Activated CD8-positive, alpha-beta memory T cell treated with anti-CD3 and anti-CD28 coated beads, Interleukin-2, amount 10 ng/mL, durations not matched to agents 7 days and 5 days (primary cell): ENCODE results near the gene SLC7A6. TPM values are rescaled to one million over a fixed set of nuclear protein-coding genes. Genes with fewer than 3 reads are reported as not detected.

Experiments used
- ATAC-seq: fragments of 150-1000 bp; cut with Tn5 transposase; one replicate; pipeline ENCODE4 v1.10.0; 2021; ENCODE audit warnings: moderate library complexity
- CTCF ChIA-PET: fragments of 350-600 bp; sonication (Branson Sonifier 250); formaldehyde crosslinking; loops from one replicate; lab custom pipeline; 2021; ENCODE audit warnings: antibody characterized with exemption; lab: Charles Lee
- DNase-seq: peaks from one replicate; pipeline ENCODE4 v3.0.0-alpha.2; 2020
- H3K27ac Mint-ChIP-seq: one replicate; pipeline ENCODE4 v1.8.0; 2021; ENCODE audit warnings: mild to moderate bottlenecking, mixed read lengths
- H3K27me3 Mint-ChIP-seq: one replicate; pipeline ENCODE4 v1.8.0; 2021; ENCODE audit warnings: mixed read lengths
- H3K36me3 Mint-ChIP-seq: one replicate; pipeline ENCODE4 v1.8.0; 2021; ENCODE audit warnings: mild to moderate bottlenecking, mixed read lengths
- H3K4me1 Mint-ChIP-seq: one replicate; pipeline ENCODE4 v1.8.0; 2021; ENCODE audit warnings: mixed read lengths
- H3K4me3 Mint-ChIP-seq: one replicate; pipeline ENCODE4 v1.8.0; 2021; ENCODE audit warnings: mild to moderate bottlenecking, moderate library complexity, mixed read lengths
- H3K9me3 Mint-ChIP-seq: one replicate; pipeline ENCODE4 v1.8.0; 2022; ENCODE audit warnings: low read depth, mixed read lengths
- total RNA-seq, 2 experiments: library from RNA; stranded (reverse); gene quantifications; one replicate each; pipeline ENCODE4 v1.2.3, GENCODE V29; 2021

SLC7A6 gene
- total RNA-seq, 2 experiments from 2014 or later: 73.3 to 99.5 TPM

GRCh38 chr16:68310437-68310773 is 46.1 kb downstream of the SLC7A6 start:
- Mint-ChIP-seq H3K4me3 (peak overlapping the region; percentile 85), H3K4me1 (peaks cover 52% of the 10 kb centered on the region), H3K27me3 (no peaks in the 10 kb centered on the region), H3K9me3 (no peaks in the 10 kb centered on the region), H3K36me3 (peaks cover 31% of the 10 kb centered on the region), H3K27ac (peak overlapping the region; percentile 85)
- ATAC-seq (no peak), DNase-seq (no peak)
- CTCF ChIA-PET: interaction anchor here (0.7 to 2.7 kb wide), 18 partner anchors 9 to 748 kb away, joined by 3 to 71 read pairs (median 6); partner anchors contain the start of genes CTCF, PLA2G15 and SLC7A6

- peaks cover 52% of the 10 kb centered on the region for H3K4me1 Mint-ChIP-seq
- peak within 1 kb of the TSS; percentile 85 for H3K27ac Mint-ChIP-seq
- CTCF ChIA-PET: interaction anchor here (0.7 to 2.7 kb wide), 22 partner anchors 8 to 749 kb away, joined by 3 to 71 read pairs (median 4); partner anchors contain the start of genes CTCF, PLA2G15 and SLC7A6
- DNase-seq (peak; percentile 96), ATAC-seq (peak; percentile 99)
- H3K9me3 Mint-ChIP-seq: no peaks in the 10 kb centered on the region
- peaks cover 30% of the 10 kb centered on the region for H3K36me3 Mint-ChIP-seq
- no peaks in the 10 kb centered on the region for H3K27me3 Mint-ChIP-seq
- H3K4me3 Mint-ChIP-seq: peak within 1 kb of the TSS; percentile 85
Measured at GRCh38 chr16:68310774-68311511, 46.6 kb downstream of the SLC7A6 start, which contains the start of the genes PRMT7 and SLC7A6OS. Gene PRMT7, plus strand, starts transcription at chr16:68311019. Its CDS starts 4,961 bp downstream, at chr16:68315980. Gene SLC7A6OS, minus strand, starts transcription at chr16:68310946. Its CDS starts 20 bp downstream, at chr16:68310926.

- Mint-ChIP-seq H3K27me3 (no peaks in the 10 kb centered on the region), H3K9me3 (no peaks in the 10 kb centered on the region), H3K36me3 (peaks cover 34% of the 10 kb centered on the region), H3K4me1 (peaks cover 46% of the 10 kb centered on the region), H3K27ac (no peak overlapping the region), H3K4me3 (no peak overlapping the region)
- ATAC-seq: no peak
- CTCF ChIA-PET: interaction anchor here (1.1 kb wide), 1 partner anchor 51 kb away, joined by 3 read pairs; no protein-coding TSS in a partner anchor
- DNase-seq: no peak
Measured at GRCh38 chr16:68313116-68313515, 48.8 kb downstream of the SLC7A6 start.

- H3K36me3 Mint-ChIP-seq: peaks cover 40% of the 10 kb centered on the region
- CTCF ChIA-PET: interaction anchor here (0.8 to 21.5 kb wide), 6 partner anchors 9 to 58 kb away, joined by 3 to 451 read pairs (median 3); partner anchors contain the start of genes PRMT7, SLC7A6 and SLC7A6OS
- peak; percentile 68 for DNase-seq
- ATAC-seq: peak; percentile 89
- peak overlapping the region; percentile 78 for H3K27ac Mint-ChIP-seq
- no peaks in the 10 kb centered on the region for H3K27me3 Mint-ChIP-seq
- H3K4me3 Mint-ChIP-seq: no peak overlapping the region
- H3K4me1 Mint-ChIP-seq: peaks cover 30% of the 10 kb centered on the region
- H3K9me3 Mint-ChIP-seq: no peaks in the 10 kb centered on the region
Measured at GRCh38 chr16:68319185-68319908, 55.0 kb downstream of the SLC7A6 start.

- ATAC-seq (no peak), DNase-seq (no peak)
- Mint-ChIP-seq H3K4me3 (no peak overlapping the region), H3K27me3 (no peaks in the 10 kb centered on the region), H3K36me3 (peaks cover 26% of the 10 kb centered on the region), H3K27ac (no peak overlapping the region), H3K9me3 (no peaks in the 10 kb centered on the region), H3K4me1 (peaks cover 22% of the 10 kb centered on the region)
- CTCF ChIA-PET: interaction anchor here (1.1 to 21.5 kb wide), 2 partner anchors 15 to 63 kb away, joined by 3 to 451 read pairs; partner anchors contain the start of gene SLC7A6
Measured at GRCh38 chr16:68324336-68324735, 60.0 kb downstream of the SLC7A6 start.

GRCh38 chr16:68324780-68325357 is 60.5 kb downstream of the SLC7A6 start:
- H3K36me3 Mint-ChIP-seq: peaks cover 25% of the 10 kb centered on the region

GRCh38 chr16:68328151-68328859 is 64.0 kb downstream of the SLC7A6 start:
- H3K36me3 Mint-ChIP-seq: peaks cover 25% of the 10 kb centered on the region
- H3K4me1 Mint-ChIP-seq: peaks cover 26% of the 10 kb centered on the region
- H3K27me3 Mint-ChIP-seq: no peaks in the 10 kb centered on the region
- ATAC-seq (peak; percentile 97), DNase-seq (peak; percentile 86)
- H3K27ac Mint-ChIP-seq: no peak overlapping the region
- CTCF ChIA-PET: interaction anchor here (0.6 to 21.5 kb wide), 34 partner anchors 9 to 210 kb away, joined by 3 to 451 read pairs (median 4); partner anchors contain the start of genes PLA2G15, PRMT7, SLC7A6 and SLC7A6OS
- H3K4me3 Mint-ChIP-seq: no peak overlapping the region
- H3K9me3 Mint-ChIP-seq: no peaks in the 10 kb centered on the region

More at GRCh38 chr16:68324780-68325357, 60.5 kb downstream of the SLC7A6 start:
- Mint-ChIP-seq H3K27ac (no peak overlapping the region), H3K9me3 (no peaks in the 10 kb centered on the region), H3K4me1 (peaks cover 17% of the 10 kb centered on the region), H3K27me3 (no peaks in the 10 kb centered on the region), H3K4me3 (no peak overlapping the region)
- CTCF ChIA-PET: interaction anchor here (1.1 to 21.5 kb wide), 2 partner anchors 15 to 64 kb away, joined by 3 to 451 read pairs; partner anchors contain the start of gene SLC7A6
- DNase-seq (no peak), ATAC-seq (no peak)

GRCh38 chr16:68328860-68329390 is 64.6 kb downstream of the SLC7A6 start:
- Mint-ChIP-seq H3K27me3 (no peaks in the 10 kb centered on the region), H3K36me3 (peaks cover 25% of the 10 kb centered on the region), H3K4me3 (no peak overlapping the region), H3K4me1 (peaks cover 26% of the 10 kb centered on the region), H3K27ac (no peak overlapping the region), H3K9me3 (no peaks in the 10 kb centered on the region)
- ATAC-seq (no peak), DNase-seq (no peak)
- CTCF ChIA-PET: interaction anchor here (0.6 to 21.5 kb wide), 30 partner anchors 9 to 341 kb away, joined by 3 to 451 read pairs (median 4); partner anchors contain the start of genes PLA2G15, PRMT7, SLC7A6 and SLC7A6OS

- peak overlapping the region; percentile 73 for H3K27ac Mint-ChIP-seq
- no peaks in the 10 kb centered on the region for H3K9me3 Mint-ChIP-seq
- no peak for ATAC-seq
- H3K4me3 Mint-ChIP-seq: no peak overlapping the region
- no peaks in the 10 kb centered on the region for H3K27me3 Mint-ChIP-seq
- DNase-seq: no peak
- H3K36me3 Mint-ChIP-seq: peaks cover 27% of the 10 kb centered on the region
- peaks cover 23% of the 10 kb centered on the region for H3K4me1 Mint-ChIP-seq
- CTCF ChIA-PET: interaction anchor here (1.1 to 21.5 kb wide), 4 partner anchors 21 to 80 kb away, joined by 3 to 451 read pairs (median 5); partner anchors contain the start of genes PRMT7, SLC7A6 and SLC7A6OS
Measured at GRCh38 chr16:68331879-68332410, 67.6 kb downstream of the SLC7A6 start.

GRCh38 chr16:68332411-68333121 is 68.2 kb downstream of the SLC7A6 start:
- no peak for ATAC-seq
- Mint-ChIP-seq H3K9me3 (no peaks in the 10 kb centered on the region), H3K36me3 (peaks cover 31% of the 10 kb centered on the region), H3K4me1 (peaks cover 20% of the 10 kb centered on the region), H3K27me3 (no peaks in the 10 kb centered on the region), H3K4me3 (no peak overlapping the region), H3K27ac (peak overlapping the region; percentile 73)
- DNase-seq: no peak
- CTCF ChIA-PET: interaction anchor here (0.7 to 21.5 kb wide), 5 partner anchors 22 to 81 kb away, joined by 3 to 451 read pairs (median 4); partner anchors contain the start of genes PRMT7, SLC7A6 and SLC7A6OS

- Mint-ChIP-seq H3K4me1 (peaks cover 12% of the 10 kb centered on the region), H3K4me3 (no peak overlapping the region), H3K27ac (no peak overlapping the region), H3K36me3 (peaks cover 42% of the 10 kb centered on the region), H3K27me3 (no peaks in the 10 kb centered on the region), H3K9me3 (no peaks in the 10 kb centered on the region)
- CTCF ChIA-PET: interaction anchor here (1.0 to 21.5 kb wide), 3 partner anchors 47 to 175 kb away, joined by 3 to 451 read pairs (median 5); partner anchors contain the start of gene SLC7A6
- DNase-seq (no peak), ATAC-seq (no peak)
Measured at GRCh38 chr16:68335175-68335574, 70.8 kb downstream of the SLC7A6 start.
